ENCODE measurements around the gene DENND1B. TPM values are rescaled to one million over a fixed set of nuclear protein-coding genes. Genes with fewer than 3 reads are reported as not detected.

DENND1B gene
- total RNA-seq, 2 experiments from 2014 or later: 22.5 to 27.9 TPM

- ChIA-PET CTCF (no interaction called here), POLR2A (no interaction called here)
- Mint-ChIP-seq H3K4me1 (ENCODE audit: low read depth) (no peaks in the 10 kb centered on the region), H3K27ac (no peak overlapping the region), H3K9me3 (ENCODE audit: insufficient read depth) (peaks cover 38% of the 10 kb centered on the region), H3K4me3 (no peak overlapping the region), H3K27me3 (ENCODE audit: low read depth) (no peaks in the 10 kb centered on the region), H3K36me3 (ENCODE audit: low read depth) (peaks cover 12% of the 10 kb centered on the region)
- DNase-seq: no peak
- ATAC-seq: no peak
Measured at GRCh38 chr1:197800379-197801110, 25.3 kb upstream of the DENND1B start.

GRCh38 chr1:197799271-197799670 lies 24.0 kb upstream of the DENND1B start:
- H3K36me3 Mint-ChIP-seq (ENCODE audit: low read depth): peaks cover 12% of the 10 kb centered on the region
- ChIA-PET POLR2A (interaction anchor here (0.6 kb wide), 1 partner anchor 108 kb away, joined by 3 read pairs; no protein-coding TSS in a partner anchor), CTCF (no interaction called here)
- ATAC-seq (no peak), DNase-seq (no peak)
- H3K27ac Mint-ChIP-seq: no peak overlapping the region
- H3K4me1 Mint-ChIP-seq (ENCODE audit: low read depth): no peaks in the 10 kb centered on the region
- H3K27me3 Mint-ChIP-seq (ENCODE audit: low read depth): no peaks in the 10 kb centered on the region
- no peak overlapping the region for H3K4me3 Mint-ChIP-seq
- H3K9me3 Mint-ChIP-seq (ENCODE audit: insufficient read depth): peaks cover 38% of the 10 kb centered on the region

- ATAC-seq (no peak), DNase-seq (no peak)
- Mint-ChIP-seq H3K27me3 (ENCODE audit: low read depth) (no peaks in the 10 kb centered on the region), H3K4me3 (no peak overlapping the region), H3K9me3 (ENCODE audit: insufficient read depth) (peaks cover 38% of the 10 kb centered on the region), H3K36me3 (ENCODE audit: low read depth) (peaks cover 12% of the 10 kb centered on the region), H3K4me1 (ENCODE audit: low read depth) (no peaks in the 10 kb centered on the region), H3K27ac (no peak overlapping the region)
- ChIA-PET POLR2A (interaction anchor here (0.6 to 1.6 kb wide), 3 partner anchors 9 to 109 kb away, joined by 3 to 4 read pairs (median 3); no protein-coding TSS in a partner anchor), CTCF (no interaction called here)
Measured at GRCh38 chr1:197798492-197798891, 23.2 kb upstream of the DENND1B start.

GRCh38 chr1:197797010-197797409 lies 21.7 kb upstream of the DENND1B start:
- H3K27me3 Mint-ChIP-seq (ENCODE audit: low read depth): peaks cover 2% of the 10 kb centered on the region
- H3K27ac Mint-ChIP-seq: no peak overlapping the region
- no peak for DNase-seq
- ChIA-PET CTCF (interaction anchor here (1.2 kb wide), 1 partner anchor 11 kb away, joined by 3 read pairs; no protein-coding TSS in a partner anchor), POLR2A (interaction anchor here (1.6 kb wide), 1 partner anchor 11 kb away, joined by 3 read pairs; no protein-coding TSS in a partner anchor)
- no peaks in the 10 kb centered on the region for H3K4me1 Mint-ChIP-seq (ENCODE audit: low read depth)
- peaks cover 36% of the 10 kb centered on the region for H3K9me3 Mint-ChIP-seq (ENCODE audit: insufficient read depth)
- peaks cover 12% of the 10 kb centered on the region for H3K36me3 Mint-ChIP-seq (ENCODE audit: low read depth)
- no peak for ATAC-seq
- H3K4me3 Mint-ChIP-seq: no peak overlapping the region

GRCh38 chr1:197788741-197789739 lies 13.8 kb upstream of the DENND1B start:
- no peaks in the 10 kb centered on the region for H3K36me3 Mint-ChIP-seq (ENCODE audit: low read depth)
- DNase-seq (no peak), ATAC-seq (no peak)
- H3K4me1 Mint-ChIP-seq (ENCODE audit: low read depth): no peaks in the 10 kb centered on the region
- no peak overlapping the region for H3K4me3 Mint-ChIP-seq
- H3K27ac Mint-ChIP-seq: no peak overlapping the region
- ChIA-PET POLR2A (no interaction called here), CTCF (no interaction called here)
- H3K9me3 Mint-ChIP-seq (ENCODE audit: insufficient read depth): no peaks in the 10 kb centered on the region
- H3K27me3 Mint-ChIP-seq (ENCODE audit: low read depth): peaks cover 2% of the 10 kb centered on the region

- no peak overlapping the region for H3K4me3 Mint-ChIP-seq
- H3K27ac Mint-ChIP-seq: no peak overlapping the region
- ATAC-seq (no peak), DNase-seq (no peak)
- ChIA-PET POLR2A (interaction anchor here (0.6 kb wide), 1 partner anchor 10 kb away, joined by 4 read pairs; no protein-coding TSS in a partner anchor), CTCF (no interaction called here)
- no peaks in the 10 kb centered on the region for H3K9me3 Mint-ChIP-seq (ENCODE audit: insufficient read depth)
- peaks cover 2% of the 10 kb centered on the region for H3K27me3 Mint-ChIP-seq (ENCODE audit: low read depth)
- no peaks in the 10 kb centered on the region for H3K4me1 Mint-ChIP-seq (ENCODE audit: low read depth)
- no peaks in the 10 kb centered on the region for H3K36me3 Mint-ChIP-seq (ENCODE audit: low read depth)
Measured at GRCh38 chr1:197787623-197788536, 12.6 kb upstream of the DENND1B start.

GRCh38 chr1:197787056-197787455 lies 11.8 kb upstream of the DENND1B start:
- no peak for DNase-seq
- POLR2A ChIA-PET: no interaction called here
- Mint-ChIP-seq H3K36me3 (ENCODE audit: low read depth) (no peaks in the 10 kb centered on the region), H3K4me1 (ENCODE audit: low read depth) (no peaks in the 10 kb centered on the region), H3K27ac (no peak overlapping the region), H3K9me3 (ENCODE audit: insufficient read depth) (no peaks in the 10 kb centered on the region), H3K27me3 (ENCODE audit: low read depth) (no peaks in the 10 kb centered on the region), H3K4me3 (no peak overlapping the region)
- no peak for ATAC-seq
- CTCF ChIA-PET: interaction anchor here (1.6 kb wide), 1 partner anchor 82 kb away, joined by 7 read pairs; no protein-coding TSS in a partner anchor

GRCh38 chr1:197786280-197786679 lies 11.0 kb upstream of the DENND1B start:
- H3K27ac Mint-ChIP-seq: no peak overlapping the region
- H3K4me3 Mint-ChIP-seq: no peak overlapping the region
- POLR2A ChIA-PET: no interaction called here
- no peaks in the 10 kb centered on the region for H3K4me1 Mint-ChIP-seq (ENCODE audit: low read depth)
- no peaks in the 10 kb centered on the region for H3K9me3 Mint-ChIP-seq (ENCODE audit: insufficient read depth)
- ATAC-seq: no peak
- H3K36me3 Mint-ChIP-seq (ENCODE audit: low read depth): no peaks in the 10 kb centered on the region
- CTCF ChIA-PET: interaction anchor here (0.6 to 1.6 kb wide), 2 partner anchors 11 to 83 kb away, joined by 3 to 7 read pairs; no protein-coding TSS in a partner anchor
- H3K27me3 Mint-ChIP-seq (ENCODE audit: low read depth): no peaks in the 10 kb centered on the region
- DNase-seq: no peak

- CTCF ChIA-PET: interaction anchor here (0.9 kb wide), 1 partner anchor 23 kb away, joined by 3 read pairs; no protein-coding TSS in a partner anchor
- H3K36me3 Mint-ChIP-seq (ENCODE audit: low read depth): peaks cover 9% of the 10 kb centered on the region
- POLR2A ChIA-PET: no interaction called here
- DNase-seq (no peak), ATAC-seq (no peak)
- peaks cover 4% of the 10 kb centered on the region for H3K9me3 Mint-ChIP-seq (ENCODE audit: insufficient read depth)
- peaks cover 9% of the 10 kb centered on the region for H3K4me1 Mint-ChIP-seq (ENCODE audit: low read depth)
- H3K27me3 Mint-ChIP-seq (ENCODE audit: low read depth): no peaks in the 10 kb centered on the region
- no peak overlapping the region for H3K27ac Mint-ChIP-seq
- H3K4me3 Mint-ChIP-seq: no peak overlapping the region
Measured at GRCh38 chr1:197783510-197783948, 8.2 kb upstream of the DENND1B start.

- H3K4me1 Mint-ChIP-seq (ENCODE audit: low read depth): peaks cover 16% of the 10 kb centered on the region
- ChIA-PET POLR2A (no interaction called here), CTCF (no interaction called here)
- DNase-seq (no peak), ATAC-seq (no peak)
- H3K9me3 Mint-ChIP-seq (ENCODE audit: insufficient read depth): peaks cover 4% of the 10 kb centered on the region
- H3K4me3 Mint-ChIP-seq: no peak overlapping the region
- no peak overlapping the region for H3K27ac Mint-ChIP-seq
- H3K27me3 Mint-ChIP-seq (ENCODE audit: low read depth): no peaks in the 10 kb centered on the region
- peaks cover 9% of the 10 kb centered on the region for H3K36me3 Mint-ChIP-seq (ENCODE audit: low read depth)
Measured at GRCh38 chr1:197782722-197783360, 7.6 kb upstream of the DENND1B start.

Data from activated CD8-positive, alpha-beta T cell treated with anti-CD3 and anti-CD28 coated beads, Interleukin-2, amount 10 ng/mL, durations not matched to agents 7 days and 5 days (primary cell).